Choroid plexus epithelial cell (primary cell): Measurements from ENCODE around the gene APOO.

Experiments used
- DNase-seq: peaks from one replicate; pipeline ENCODE4 v3.0.0-alpha.2; 2010; ENCODE audit warnings: low read depth
- H3K4me3 ChIP-seq: 2 replicates; pipeline ENCODE4 v1.5.1; 2011; ENCODE audit warnings: low read depth, mild to moderate bottlenecking, control low read depth, low read length, moderate library complexity
- TF ChIP-seq, protein P1 (sequence below): conservative IDR thresholded peaks from 2 replicates; pipeline ENCODE4 v1.5.1; 2011; ENCODE audit warnings: low read depth, mild to moderate bottlenecking, control low read depth, inconsistent platforms, low read length, moderate library complexity

The APOO gene

DNA sequence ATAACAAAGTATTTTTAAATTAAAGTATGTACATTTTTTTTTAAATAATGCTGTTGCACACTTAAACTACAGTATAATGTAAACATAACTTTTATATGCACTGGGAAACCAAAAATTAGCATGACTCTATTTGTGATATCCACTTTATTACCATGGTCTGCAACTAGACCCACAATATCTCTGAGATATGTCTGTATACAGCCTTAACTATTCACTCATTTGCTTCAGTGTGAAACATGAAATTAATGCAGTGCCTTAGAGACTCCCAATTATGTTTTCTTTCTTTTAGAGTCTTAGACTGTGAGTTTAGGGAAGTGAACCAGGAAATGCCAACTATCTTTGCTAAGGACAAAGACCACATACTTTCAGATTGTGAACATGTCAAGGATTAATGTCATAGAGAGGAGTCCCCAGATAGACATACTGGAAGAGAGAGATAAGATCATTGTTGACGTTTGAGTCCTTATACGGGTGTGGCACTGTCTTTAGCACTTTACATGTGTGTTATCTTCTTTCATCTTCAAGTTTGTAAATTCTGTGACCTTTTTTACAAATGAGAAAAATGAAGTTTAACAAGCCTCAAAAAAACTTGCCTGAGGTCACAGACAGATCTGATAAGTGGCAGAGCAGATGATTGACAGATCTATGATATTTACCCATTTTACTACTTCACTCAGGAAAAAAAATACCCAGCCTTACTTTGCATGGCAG, 23.3 kb upstream of the APOO start:
- DNase-seq: no peak
- TF ChIP-seq, protein P1, sequence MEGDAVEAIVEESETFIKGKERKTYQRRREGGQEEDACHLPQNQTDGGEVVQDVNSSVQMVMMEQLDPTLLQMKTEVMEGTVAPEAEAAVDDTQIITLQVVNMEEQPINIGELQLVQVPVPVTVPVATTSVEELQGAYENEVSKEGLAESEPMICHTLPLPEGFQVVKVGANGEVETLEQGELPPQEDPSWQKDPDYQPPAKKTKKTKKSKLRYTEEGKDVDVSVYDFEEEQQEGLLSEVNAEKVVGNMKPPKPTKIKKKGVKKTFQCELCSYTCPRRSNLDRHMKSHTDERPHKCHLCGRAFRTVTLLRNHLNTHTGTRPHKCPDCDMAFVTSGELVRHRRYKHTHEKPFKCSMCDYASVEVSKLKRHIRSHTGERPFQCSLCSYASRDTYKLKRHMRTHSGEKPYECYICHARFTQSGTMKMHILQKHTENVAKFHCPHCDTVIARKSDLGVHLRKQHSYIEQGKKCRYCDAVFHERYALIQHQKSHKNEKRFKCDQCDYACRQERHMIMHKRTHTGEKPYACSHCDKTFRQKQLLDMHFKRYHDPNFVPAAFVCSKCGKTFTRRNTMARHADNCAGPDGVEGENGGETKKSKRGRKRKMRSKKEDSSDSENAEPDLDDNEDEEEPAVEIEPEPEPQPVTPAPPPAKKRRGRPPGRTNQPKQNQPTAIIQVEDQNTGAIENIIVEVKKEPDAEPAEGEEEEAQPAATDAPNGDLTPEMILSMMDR: no peak
- H3K4me3 ChIP-seq: no peak overlapping the region

DNA sequence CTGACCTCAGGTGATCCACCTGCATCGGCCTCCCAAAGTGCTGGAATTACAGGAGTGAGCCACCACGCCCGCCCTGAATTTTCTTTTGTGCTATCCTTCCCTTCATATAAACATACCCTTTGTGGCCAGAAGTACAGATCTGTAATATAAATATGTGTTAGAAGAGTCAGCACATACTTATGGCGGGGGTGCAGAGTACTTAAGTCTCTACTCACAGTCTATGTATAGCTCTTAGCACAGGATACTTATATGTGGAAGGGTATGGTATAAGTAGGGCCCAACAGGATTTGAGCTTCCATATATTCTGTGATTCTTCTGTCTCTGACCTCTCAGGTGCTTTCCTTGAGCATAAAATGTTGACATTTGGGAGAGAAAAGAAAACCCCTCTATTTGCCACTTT, 18.3 kb upstream of the APOO start:
- TF ChIP-seq, protein P1: no peak
- no peak for DNase-seq
- no peak overlapping the region for H3K4me3 ChIP-seq

- H3K4me3 ChIP-seq: no peak overlapping the region
- no peak for DNase-seq
- TF ChIP-seq, protein P1: peak; percentile 33
These were observed 12.1 kb upstream of the APOO start for GRCh38 chrX:23919706-23920320.

DNA sequence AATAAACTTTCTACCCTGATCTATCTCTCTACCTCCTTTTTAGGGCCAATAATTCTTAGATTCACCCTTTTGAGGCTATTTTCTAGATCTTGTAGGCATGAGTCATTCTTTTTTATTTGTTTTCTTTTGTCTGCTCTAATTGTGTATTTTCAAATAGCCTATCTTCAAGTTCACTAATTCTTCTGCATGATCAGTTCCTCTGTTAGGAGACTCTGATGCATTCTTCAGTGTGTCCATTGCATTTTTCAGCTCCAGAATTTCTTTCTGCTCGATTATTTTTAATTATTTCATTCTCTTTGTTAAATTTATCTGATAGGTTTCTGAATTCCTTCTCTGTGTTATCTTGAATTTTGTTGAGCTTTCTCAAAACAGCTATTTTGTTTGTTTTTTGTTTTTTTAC, 11.4 kb upstream of the APOO start:
- TF ChIP-seq, protein P1: no peak
- DNase-seq: no peak
- H3K4me3 ChIP-seq: no peak overlapping the region

DNA sequence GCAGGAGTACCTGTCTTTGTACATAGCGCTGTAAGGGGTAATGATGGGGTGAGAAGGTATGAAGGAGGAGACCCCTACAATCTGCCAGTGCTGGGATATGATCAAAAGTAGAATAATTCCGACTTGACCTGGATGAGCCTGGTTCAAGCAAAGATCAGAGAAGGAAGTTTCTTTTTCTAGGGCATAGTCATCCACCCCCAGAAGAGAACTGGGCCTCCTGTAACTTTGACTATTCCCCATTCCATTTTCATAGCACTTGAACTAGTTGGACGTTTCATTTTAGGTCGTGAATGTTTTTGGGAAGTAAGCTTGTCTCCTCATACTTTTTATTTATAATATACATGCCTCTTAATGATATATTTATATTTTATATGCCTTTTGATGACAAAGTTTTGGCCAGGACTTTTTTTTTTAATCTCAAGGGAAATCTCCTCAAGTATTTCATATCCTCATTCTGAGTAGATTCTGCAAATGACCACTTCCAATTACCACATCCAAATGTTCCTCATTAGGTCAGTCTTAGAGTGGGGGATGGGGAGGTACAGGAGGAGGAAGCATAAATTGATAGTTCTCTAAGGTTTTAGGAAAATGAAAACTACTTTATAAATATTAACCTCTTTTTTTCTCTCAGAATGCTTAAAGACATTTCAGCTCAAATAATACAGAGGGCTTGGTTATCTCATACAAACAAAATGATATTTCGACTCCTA, 3.5 kb upstream of the APOO start:
- TF ChIP-seq, protein P1: no peak
- no peak overlapping the region for H3K4me3 ChIP-seq
- no peak for DNase-seq

DNA sequence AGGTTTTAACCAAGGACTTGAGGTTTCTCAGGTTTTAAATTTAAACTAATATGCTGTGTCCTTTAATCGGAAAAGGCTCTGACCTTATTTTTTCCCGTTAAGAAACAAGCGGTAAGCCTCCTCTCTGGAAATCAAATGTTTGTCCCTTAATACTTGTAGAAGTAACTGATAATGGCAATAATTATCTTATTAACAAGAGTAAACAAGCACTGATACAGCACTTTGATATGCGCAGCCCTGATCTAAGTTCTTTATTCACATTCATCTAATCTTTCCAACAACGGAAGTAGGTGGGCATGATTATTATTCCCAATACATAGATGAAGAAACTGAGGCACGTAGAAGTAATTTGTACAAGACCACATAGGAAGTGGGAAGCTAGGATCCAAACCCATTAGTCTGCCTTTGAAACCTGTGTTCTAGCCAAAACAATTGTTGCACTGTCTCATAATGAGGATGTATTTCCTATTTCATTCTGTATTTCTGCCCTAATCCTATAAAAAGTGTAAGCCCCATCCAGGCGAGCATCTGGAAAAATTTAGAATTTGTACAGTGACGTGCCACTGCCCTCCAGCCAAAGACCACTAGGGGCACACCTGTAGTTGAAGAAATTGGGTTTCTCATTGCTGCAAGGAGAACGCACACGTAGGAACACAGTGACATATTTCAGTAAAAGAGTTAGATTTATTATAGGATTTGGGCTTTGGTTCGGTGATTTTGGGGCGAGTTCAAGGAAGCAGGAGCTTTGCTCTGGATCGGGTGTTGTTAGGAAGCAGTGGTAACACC, 674 bp upstream of the APOO start:
- TF ChIP-seq, protein P1: peak; percentile 45
- H3K4me3 ChIP-seq: peak overlapping the region; percentile 37
- no peak for DNase-seq
